Tibial nerve (tissue), 4 donors: ENCODE results near the gene RFK.

Source experiments
- EP300 ChIP-seq, 2 donors: sonication (generic); formaldehyde crosslinking; IDR thresholded peaks; one replicate each; pipeline ENCODE4 v1.6.1; 2017; ENCODE audit warnings: antibody characterized with exemption in 2 of 2, mild to moderate bottlenecking in 1 of 2
- POLR2A ChIP-seq, 2 donors: fragments of 450-650 bp; IDR thresholded peaks; one replicate each; pipeline ENCODE4 v1.6.1; 2017; ENCODE audit warnings: antibody characterized with exemption in 2 of 2, mild to moderate bottlenecking in 2 of 2, moderate library complexity in 2 of 2
- TF ChIP-seq, protein P1 (sequence below), 5 experiments: fragments of 200-600 bp in 3 of 5; fragments of 450-650 bp in 2 of 5; sonication (generic) in 3 of 5; IDR thresholded peaks; one replicate each; pipeline ENCODE4 v1.5.1; 2016 to 2019; ENCODE audit warnings: antibody characterized with exemption in 5 of 5, mild to moderate bottlenecking in 3 of 5, moderate library complexity in 2 of 5

DNA sequence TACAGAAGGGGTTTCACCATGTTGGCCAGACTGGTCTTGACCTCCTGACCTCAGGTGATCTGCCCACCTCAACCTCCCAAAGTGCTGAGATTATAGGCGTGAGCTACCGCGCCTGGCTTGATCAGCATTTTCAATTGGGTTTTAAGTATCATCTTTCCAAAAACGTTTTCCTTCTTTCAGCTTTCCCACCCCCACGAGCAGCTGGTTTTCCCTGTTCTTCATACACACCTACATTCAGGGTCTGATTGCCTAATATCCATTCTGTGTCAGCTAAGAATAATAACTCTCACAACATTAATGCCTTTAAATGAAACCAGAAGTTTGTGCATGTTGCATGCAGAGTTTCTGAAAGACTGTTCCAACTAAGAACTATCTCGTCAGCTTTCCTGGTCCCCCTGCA is 38.3 kb downstream of the RFK start:
- TF ChIP-seq, protein P1, sequence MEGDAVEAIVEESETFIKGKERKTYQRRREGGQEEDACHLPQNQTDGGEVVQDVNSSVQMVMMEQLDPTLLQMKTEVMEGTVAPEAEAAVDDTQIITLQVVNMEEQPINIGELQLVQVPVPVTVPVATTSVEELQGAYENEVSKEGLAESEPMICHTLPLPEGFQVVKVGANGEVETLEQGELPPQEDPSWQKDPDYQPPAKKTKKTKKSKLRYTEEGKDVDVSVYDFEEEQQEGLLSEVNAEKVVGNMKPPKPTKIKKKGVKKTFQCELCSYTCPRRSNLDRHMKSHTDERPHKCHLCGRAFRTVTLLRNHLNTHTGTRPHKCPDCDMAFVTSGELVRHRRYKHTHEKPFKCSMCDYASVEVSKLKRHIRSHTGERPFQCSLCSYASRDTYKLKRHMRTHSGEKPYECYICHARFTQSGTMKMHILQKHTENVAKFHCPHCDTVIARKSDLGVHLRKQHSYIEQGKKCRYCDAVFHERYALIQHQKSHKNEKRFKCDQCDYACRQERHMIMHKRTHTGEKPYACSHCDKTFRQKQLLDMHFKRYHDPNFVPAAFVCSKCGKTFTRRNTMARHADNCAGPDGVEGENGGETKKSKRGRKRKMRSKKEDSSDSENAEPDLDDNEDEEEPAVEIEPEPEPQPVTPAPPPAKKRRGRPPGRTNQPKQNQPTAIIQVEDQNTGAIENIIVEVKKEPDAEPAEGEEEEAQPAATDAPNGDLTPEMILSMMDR (IDR thresholded peaks at IDR 0.05), result no peak
- no peak for TF ChIP-seq EP300 (IDR thresholded peaks at IDR 0.05)
- TF ChIP-seq POLR2A (IDR thresholded peaks at IDR 0.05), result no peak
